Duodenal mucosa (tissue), 2 donors: Measurements from ENCODE around the gene KRT6A.

Experiments used
- H3K27ac ChIP-seq: one replicate; pipeline ENCODE4 v1.7.0; 2013; ENCODE audit warnings: low read depth, low read length
- H3K27me3 ChIP-seq, 2 donors: one replicate each; pipeline ENCODE4 v1.7.0; 2013; ENCODE audit warnings: low read length in 2 of 2, control low read depth in 1 of 2; ENCODE audit not compliant: insufficient read depth in 2 of 2, control insufficient read depth in 1 of 2
- H3K36me3 ChIP-seq, 2 donors: one replicate each; pipeline ENCODE4 v1.7.0; 2013; ENCODE audit warnings: low read length in 2 of 2, control low read depth in 1 of 2; ENCODE audit not compliant: insufficient read depth in 2 of 2, control insufficient read depth in 1 of 2
- H3K4me1 ChIP-seq, 2 donors: one replicate each; pipeline ENCODE4 v1.7.0; 2013; ENCODE audit warnings: low read length in 2 of 2, control low read depth in 1 of 2; ENCODE audit not compliant: insufficient read depth in 2 of 2, control insufficient read depth in 1 of 2
- H3K4me3 ChIP-seq, 2 donors: one replicate each; pipeline ENCODE4 v1.7.0; 2013; ENCODE audit warnings: low read length in 2 of 2, low read depth in 1 of 2
- H3K9ac ChIP-seq, 2 donors: one replicate each; pipeline ENCODE4 v1.7.0; 2013; ENCODE audit warnings: low read length in 2 of 2, low read depth in 1 of 2
- H3K9me3 ChIP-seq, 2 donors: one replicate each; pipeline ENCODE4 v1.7.0; 2013; ENCODE audit warnings: low read length in 2 of 2, control low read depth in 1 of 2; ENCODE audit not compliant: control insufficient read depth in 1 of 2

The KRT6A gene

DNA sequence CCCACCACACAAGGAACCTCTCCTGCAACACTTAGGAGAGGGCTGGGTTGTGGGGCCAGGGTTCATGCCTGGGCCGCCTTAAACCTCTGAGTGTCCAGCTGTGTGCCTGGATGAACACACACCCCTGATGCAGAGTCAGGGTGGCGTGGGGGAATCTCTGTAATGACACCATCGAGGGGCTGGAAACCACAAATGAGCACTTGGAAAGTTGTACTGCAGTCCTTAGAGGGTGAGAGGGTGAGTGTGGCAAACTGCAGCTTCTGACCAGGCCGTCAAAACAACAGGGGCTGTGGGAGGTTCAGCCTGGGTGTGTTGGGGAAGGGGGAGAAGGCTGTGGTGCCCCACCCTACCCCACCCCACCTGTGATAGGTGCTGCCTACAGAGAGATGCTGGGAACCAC lies 39.6 kb upstream of the KRT6A start:
- Histone ChIP-seq H3K27ac (no peak overlapping the region), H3K27me3 (no peaks in the 10 kb centered on the region), H3K9ac (no peak overlapping the region), H3K4me3 (no peak overlapping the region), H3K4me1 (no peaks in the 10 kb centered on the region), H3K9me3 (no peaks in the 10 kb centered on the region), H3K36me3 (no peaks in the 10 kb centered on the region)

DNA sequence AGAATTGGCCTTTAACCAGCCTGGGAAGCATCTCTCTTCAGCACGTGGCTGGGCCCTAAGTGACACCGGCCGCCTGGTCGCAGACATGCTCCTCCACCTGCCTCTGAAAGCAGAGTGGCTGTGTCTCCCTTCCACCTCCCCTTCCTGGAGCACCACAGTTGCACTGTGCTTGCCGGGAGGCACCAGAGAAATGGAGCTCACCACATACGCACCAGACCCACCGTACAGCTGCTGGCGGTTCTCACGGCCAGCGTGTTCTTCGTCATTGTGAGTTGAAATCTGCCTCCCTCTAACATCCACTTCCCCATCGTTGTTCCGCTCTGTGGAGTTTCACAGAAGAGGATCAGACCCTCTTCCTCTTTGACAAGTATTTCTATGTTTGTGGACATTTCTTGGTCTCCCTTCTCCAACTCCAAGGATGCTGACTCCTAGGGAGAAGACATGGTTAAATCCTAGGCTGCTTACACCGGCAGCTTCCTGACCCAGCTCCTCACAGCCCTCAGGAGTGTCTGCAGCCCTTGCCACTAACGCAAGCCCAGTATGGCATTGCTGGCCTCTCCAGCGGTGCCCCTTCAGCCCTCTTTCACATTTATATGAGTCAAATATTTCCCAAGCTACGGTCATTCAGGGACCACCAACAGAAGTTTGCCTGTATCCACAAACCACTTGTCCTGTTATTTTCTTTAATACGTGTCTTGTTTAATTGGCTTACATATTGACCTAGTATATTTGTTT lies 38.7 kb upstream of the KRT6A start:
- no peak overlapping the region for H3K27ac ChIP-seq
- H3K4me1 ChIP-seq = no peaks in the 10 kb centered on the region
- no peak overlapping the region for H3K9ac ChIP-seq
- no peaks in the 10 kb centered on the region for H3K36me3 ChIP-seq
- H3K9me3 ChIP-seq = no peaks in the 10 kb centered on the region
- no peaks in the 10 kb centered on the region for H3K27me3 ChIP-seq
- H3K4me3 ChIP-seq = no peak overlapping the region

DNA sequence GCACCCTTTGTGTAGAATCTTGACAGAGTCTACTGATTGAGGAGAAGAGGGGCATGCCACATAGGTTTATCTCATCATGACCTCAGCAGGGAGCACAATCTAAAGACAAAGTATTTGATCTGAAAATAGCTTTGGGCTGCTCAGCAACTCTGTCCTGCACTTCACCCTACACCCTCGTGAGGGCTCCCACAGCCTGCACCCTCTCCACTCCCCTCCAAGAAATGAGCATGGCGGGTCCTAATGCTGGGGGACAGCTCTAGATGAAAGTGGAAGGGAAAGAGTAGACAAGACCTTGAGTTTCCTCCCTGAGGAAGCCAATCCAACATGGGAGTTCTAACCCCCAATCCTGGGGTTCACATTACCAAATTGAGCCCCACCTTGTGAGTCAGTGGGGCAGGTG lies 37.8 kb upstream of the KRT6A start:
- H3K4me1 ChIP-seq = no peaks in the 10 kb centered on the region
- no peak overlapping the region for H3K4me3 ChIP-seq
- H3K36me3 ChIP-seq = no peaks in the 10 kb centered on the region
- H3K9me3 ChIP-seq = no peaks in the 10 kb centered on the region
- H3K27ac ChIP-seq = no peak overlapping the region
- no peaks in the 10 kb centered on the region for H3K27me3 ChIP-seq
- no peak overlapping the region for H3K9ac ChIP-seq

DNA sequence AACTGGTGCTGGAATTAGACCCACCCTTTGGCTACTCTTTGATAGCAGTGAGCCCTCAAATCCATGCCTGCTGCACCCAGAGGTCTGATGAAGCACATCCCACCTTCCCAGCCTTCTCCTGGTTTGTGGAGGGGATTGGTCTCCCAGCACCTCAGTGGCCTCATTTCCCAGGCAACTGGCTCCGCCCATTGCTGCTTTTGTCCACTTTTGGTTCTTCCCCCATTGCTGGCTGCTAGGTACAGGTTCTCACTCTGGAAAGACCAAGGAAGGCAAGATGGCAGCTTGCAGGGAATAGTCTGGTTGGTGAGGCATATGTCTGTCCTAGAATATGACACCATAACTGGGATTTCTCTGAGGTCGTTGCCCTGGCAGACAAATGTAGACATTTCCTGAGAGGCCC lies 37.3 kb upstream of the KRT6A start:
- no peaks in the 10 kb centered on the region for H3K27me3 ChIP-seq
- H3K9ac ChIP-seq = no peak overlapping the region
- no peak overlapping the region for H3K4me3 ChIP-seq

DNA sequence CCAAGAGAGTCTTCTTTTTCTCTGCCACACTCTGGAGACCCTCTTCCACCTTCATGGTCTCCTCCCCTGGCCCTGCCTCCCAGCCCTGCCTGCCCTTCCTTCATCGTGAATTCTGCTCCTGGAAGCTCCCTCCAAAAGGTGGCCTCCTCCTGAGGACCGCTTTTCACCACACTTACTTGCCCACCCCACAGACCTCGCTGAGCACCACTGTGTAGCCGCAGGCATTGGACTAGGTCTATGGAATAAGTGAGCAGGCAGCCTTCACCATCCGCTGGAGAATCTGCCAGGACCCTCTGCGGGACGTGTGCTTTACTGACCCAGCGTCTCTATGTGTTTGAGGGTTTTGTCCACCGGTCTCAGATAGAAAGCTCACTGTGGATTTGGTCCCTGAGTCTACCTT lies 36.8 kb upstream of the KRT6A start:
- H3K36me3 ChIP-seq = no peaks in the 10 kb centered on the region
- no peak overlapping the region for H3K27ac ChIP-seq

More for the DNA sequence above, 37.3 kb upstream of the KRT6A start:
- H3K36me3 ChIP-seq = no peaks in the 10 kb centered on the region
- H3K4me1 ChIP-seq = no peaks in the 10 kb centered on the region
- H3K27ac ChIP-seq = no peak overlapping the region
- H3K9me3 ChIP-seq = no peaks in the 10 kb centered on the region

DNA sequence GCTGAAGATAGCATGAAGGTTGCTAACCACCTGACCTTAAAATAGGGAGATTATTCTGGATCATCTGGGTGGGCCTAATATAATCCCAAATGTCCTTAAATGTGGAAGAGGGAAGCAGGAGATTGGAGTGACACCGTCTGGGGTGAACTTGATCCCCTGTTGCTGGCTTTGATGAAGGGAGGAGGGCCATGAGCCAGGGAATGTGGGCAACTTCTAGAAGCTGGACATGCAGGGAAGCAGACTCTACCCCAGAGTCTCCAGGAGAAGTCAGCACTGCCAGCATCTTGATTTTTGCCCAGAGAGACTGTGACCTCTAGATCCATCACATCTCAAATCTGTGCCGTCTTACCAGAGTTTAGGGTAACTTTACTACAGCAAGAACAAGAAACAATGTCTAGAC lies 36.4 kb upstream of the KRT6A start:
- H3K36me3 ChIP-seq = no peaks in the 10 kb centered on the region
- H3K27me3 ChIP-seq = no peaks in the 10 kb centered on the region
- no peak overlapping the region for H3K9ac ChIP-seq
- no peaks in the 10 kb centered on the region for H3K4me1 ChIP-seq
- no peak overlapping the region for H3K27ac ChIP-seq
- no peaks in the 10 kb centered on the region for H3K9me3 ChIP-seq
- H3K4me3 ChIP-seq = no peak overlapping the region

More for the DNA sequence above, 36.8 kb upstream of the KRT6A start:
- no peaks in the 10 kb centered on the region for H3K9me3 ChIP-seq
- H3K9ac ChIP-seq = no peak overlapping the region
- H3K4me3 ChIP-seq = no peak overlapping the region
- H3K4me1 ChIP-seq = no peaks in the 10 kb centered on the region
- no peaks in the 10 kb centered on the region for H3K27me3 ChIP-seq

DNA sequence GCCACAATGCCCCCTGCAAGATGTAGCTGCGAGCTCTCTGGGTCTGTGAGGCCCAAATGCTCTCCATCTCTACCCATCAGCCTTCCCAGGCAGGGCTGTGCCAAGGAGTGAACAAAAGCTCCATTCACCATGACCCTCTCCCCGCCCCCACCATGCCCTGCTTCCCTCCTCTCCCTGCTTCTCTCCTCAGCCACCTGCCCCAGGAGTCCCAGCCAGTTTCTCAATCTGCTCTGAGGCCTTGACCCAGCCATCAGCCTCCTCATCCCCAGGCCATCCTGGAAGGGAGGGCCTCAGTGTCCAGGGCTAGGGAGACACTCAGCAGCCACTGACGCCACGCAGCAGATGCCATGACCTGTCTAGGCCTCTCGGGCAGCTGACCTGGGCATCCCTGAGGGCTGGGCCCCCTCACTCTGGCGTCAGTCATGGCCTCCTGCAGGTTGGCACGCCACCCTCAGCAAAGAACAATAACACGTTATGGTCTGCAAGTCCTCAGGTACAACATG lies 35.6 kb upstream of the KRT6A start:
- no peaks in the 10 kb centered on the region for H3K36me3 ChIP-seq
- H3K27ac ChIP-seq = no peak overlapping the region
- H3K27me3 ChIP-seq = no peaks in the 10 kb centered on the region
- H3K4me3 ChIP-seq = no peak overlapping the region
- no peak overlapping the region for H3K9ac ChIP-seq
- H3K9me3 ChIP-seq = no peaks in the 10 kb centered on the region
- no peaks in the 10 kb centered on the region for H3K4me1 ChIP-seq

DNA sequence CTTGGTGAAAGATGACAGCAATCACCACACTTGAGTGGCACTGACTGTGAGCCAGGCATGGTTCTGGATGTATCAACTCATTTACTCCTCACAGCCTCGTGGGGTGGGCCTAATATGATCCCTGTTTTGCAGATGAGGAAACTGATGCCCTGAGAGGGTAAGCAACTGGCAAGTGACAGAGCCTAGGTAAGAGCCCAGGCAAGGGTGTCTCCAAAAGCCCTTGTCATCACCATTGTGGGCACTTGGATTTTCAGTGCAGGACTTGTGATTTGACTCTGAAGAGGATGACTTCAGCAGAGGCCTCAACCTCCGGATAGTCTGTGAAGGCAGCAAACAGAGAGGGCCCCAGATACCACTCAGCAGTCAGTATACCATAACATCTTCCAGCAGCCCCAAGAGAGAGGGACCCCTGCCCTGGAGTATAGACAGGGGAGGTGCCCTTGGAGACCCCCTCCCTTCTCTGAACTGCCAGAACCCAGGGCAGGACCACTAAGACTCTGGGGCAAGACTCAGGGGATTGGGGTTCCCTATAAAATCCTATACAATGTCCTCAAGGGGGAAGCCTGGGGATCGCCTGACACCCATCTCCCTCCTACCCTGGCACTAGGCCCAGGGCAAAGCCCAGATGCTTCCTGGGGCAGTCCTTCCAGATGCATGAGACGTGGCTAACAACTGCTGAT lies 34.2 kb upstream of the KRT6A start:
- H3K36me3 ChIP-seq = no peaks in the 10 kb centered on the region
- no peak overlapping the region for H3K4me3 ChIP-seq
- no peaks in the 10 kb centered on the region for H3K4me1 ChIP-seq
- peaks cover 2 to 5% of the 10 kb centered on the region in 2 donors for H3K27me3 ChIP-seq
- no peaks in the 10 kb centered on the region for H3K9me3 ChIP-seq
- no peak overlapping the region for H3K27ac ChIP-seq
- no peak overlapping the region for H3K9ac ChIP-seq

DNA sequence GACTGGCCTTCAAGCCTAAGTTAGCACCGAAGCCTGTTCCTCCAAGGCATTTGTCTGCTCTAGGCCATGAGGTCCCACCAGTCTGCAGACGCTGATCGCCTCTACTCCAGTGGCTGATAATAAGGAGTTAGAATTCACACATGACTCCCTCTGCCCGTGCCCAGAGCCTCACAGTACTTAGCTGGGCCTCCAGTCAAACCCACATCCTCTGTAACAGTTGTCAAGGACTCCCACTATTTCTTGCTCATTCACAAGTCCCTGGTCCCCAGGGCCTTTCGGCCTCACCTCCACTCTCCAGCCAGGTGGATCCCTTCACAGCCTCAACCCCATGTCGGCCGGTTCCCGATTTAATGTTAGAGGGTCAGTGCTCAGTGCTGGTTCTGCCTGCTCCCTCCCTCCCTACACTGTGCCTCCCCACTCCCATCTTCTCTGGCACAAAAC lies 33.5 kb upstream of the KRT6A start:
- peaks cover 3 to 5% of the 10 kb centered on the region in 2 donors for H3K27me3 ChIP-seq
- H3K4me1 ChIP-seq = peaks cover 0 to 3% of the 10 kb centered on the region in 2 donors
- H3K27ac ChIP-seq = no peak overlapping the region
- no peak overlapping the region for H3K9ac ChIP-seq
- no peaks in the 10 kb centered on the region for H3K36me3 ChIP-seq
- H3K9me3 ChIP-seq = no peaks in the 10 kb centered on the region
- H3K4me3 ChIP-seq = no peak overlapping the region

DNA sequence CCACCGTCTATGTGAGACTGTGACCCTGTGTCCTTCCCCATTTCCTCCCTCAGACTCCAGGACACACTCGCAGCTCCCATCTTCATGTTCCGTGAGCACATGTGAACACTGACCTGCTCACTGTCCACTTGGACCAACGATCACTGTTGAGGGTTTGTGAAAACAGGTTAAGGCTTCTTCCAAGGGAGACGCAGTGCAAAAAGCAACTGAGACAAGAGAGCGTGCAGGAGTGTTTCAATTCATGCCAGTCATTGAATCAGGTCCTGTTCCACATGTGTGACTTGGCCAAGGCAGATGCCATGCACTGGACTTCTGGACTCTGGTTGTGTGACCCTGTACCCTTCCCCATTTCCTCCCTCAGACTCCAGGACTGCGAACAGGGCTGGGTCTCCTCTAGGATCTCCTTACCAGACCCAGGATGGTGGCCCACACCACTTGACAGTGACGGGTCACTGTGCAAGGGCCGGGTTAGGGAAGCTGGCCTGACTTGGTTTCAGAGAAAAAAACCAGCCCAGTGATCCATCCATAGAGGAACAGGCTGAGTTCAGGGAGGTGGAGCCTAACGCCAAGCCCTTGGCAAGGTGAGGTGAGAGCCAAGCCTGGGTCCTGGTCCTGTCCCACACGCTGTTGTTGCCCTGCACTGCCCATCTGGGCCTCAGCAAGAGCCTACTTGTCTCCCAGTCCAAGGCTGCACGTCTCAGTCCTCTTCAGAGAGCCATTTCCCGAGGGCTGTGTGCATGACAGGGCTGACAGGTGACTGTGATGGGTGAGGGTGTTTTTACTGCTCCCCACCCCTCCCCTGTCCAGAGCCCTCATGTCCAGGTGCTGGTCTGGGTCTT lies 32.8 kb upstream of the KRT6A start:
- Histone ChIP-seq H3K9ac (no peak overlapping the region), H3K9me3 (no peaks in the 10 kb centered on the region), H3K4me3 (no peak overlapping the region), H3K36me3 (no peaks in the 10 kb centered on the region), H3K27ac (no peak overlapping the region), H3K4me1 (peaks cover 3 to 5% of the 10 kb centered on the region in 2 donors), H3K27me3 (peaks cover 3 to 5% of the 10 kb centered on the region in 2 donors)
